Loucy (cell line): ENCODE results near the gene SULT1B1.
"Not testable (repeated sequence)": the region's sequence is repeated elsewhere in the genome, so short reads cannot be mapped to it uniquely, and the experiment has no call there.

Experiments
- EZH2phosphoT487 ChIP-seq: fragments of 200-600 bp; IDR thresholded peaks from 2 replicates; pipeline ENCODE4 v1.6.1; 2018; ENCODE audit warnings: antibody characterized with exemption, mild to moderate bottlenecking, moderate library complexity, borderline replicate concordance
- TF ChIP-seq, protein P1 (sequence below): fragments of 200-600 bp; sonication (generic); conservative IDR thresholded peaks from 2 replicates; pipeline ENCODE4 v1.5.1; 2014; ENCODE audit warnings: mild to moderate bottlenecking, antibody characterized with exemption, low read length

DNA sequence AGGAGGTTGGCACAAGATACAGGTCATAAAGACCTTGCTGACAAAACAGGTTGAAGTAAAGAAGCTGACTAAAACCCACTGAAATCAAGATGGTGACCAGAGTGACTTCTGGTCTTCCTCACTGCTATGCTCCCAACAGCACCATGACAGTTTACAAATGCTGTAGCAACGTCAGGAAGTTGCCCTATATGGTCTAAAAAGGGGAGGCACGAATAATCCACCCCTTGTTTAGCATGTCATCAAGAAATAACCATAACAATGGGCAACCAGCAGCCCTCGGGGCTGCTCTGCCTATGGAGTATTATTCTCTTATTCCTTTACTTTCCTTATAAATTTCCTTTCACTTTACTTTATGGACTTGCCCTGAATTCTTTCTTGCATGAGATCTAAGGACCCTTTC is 8.1 kb upstream of the SULT1B1 start:
- TF ChIP-seq, protein P1, sequence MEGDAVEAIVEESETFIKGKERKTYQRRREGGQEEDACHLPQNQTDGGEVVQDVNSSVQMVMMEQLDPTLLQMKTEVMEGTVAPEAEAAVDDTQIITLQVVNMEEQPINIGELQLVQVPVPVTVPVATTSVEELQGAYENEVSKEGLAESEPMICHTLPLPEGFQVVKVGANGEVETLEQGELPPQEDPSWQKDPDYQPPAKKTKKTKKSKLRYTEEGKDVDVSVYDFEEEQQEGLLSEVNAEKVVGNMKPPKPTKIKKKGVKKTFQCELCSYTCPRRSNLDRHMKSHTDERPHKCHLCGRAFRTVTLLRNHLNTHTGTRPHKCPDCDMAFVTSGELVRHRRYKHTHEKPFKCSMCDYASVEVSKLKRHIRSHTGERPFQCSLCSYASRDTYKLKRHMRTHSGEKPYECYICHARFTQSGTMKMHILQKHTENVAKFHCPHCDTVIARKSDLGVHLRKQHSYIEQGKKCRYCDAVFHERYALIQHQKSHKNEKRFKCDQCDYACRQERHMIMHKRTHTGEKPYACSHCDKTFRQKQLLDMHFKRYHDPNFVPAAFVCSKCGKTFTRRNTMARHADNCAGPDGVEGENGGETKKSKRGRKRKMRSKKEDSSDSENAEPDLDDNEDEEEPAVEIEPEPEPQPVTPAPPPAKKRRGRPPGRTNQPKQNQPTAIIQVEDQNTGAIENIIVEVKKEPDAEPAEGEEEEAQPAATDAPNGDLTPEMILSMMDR: not testable (repeated sequence)
- TF ChIP-seq EZH2phosphoT487: not testable (repeated sequence)
